ENCODE measurements around the gene EDEM1.

- TF ChIP-seq EZH2 (IDR thresholded peaks at IDR 0.05; ENCODE audit: insufficient read depth, poor library complexity, severe bottlenecking) (no peak), EZH2phosphoT487 (IDR thresholded peaks at IDR 0.05; ENCODE audit: insufficient read depth, low read depth) (no peak)
These were observed 63.7 kb downstream of the EDEM1 start for GRCh38 chr3:5251196-5251583.
